ENCODE data around the gene SAMD4B.

DNA sequence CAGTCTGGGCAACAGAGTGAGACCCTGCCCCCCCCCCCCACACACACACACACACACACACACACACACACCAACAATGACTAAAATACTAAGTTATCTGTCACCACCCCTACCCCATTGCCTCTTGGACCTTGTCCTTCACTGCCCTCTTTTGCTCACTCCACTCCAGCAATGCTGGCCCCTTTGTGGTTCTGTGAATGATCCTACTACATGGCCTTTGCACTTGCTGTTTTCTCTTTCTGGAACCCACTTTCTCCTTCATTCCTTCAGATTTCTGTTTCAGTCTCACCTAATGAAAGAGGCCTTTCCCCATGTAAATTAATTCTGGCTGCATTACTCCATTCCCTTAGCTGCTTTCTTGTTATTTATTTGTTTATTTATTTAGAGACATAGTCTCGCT, 2.5 kb upstream of the SAMD4B start:
- TF ChIP-seq, protein P1, sequence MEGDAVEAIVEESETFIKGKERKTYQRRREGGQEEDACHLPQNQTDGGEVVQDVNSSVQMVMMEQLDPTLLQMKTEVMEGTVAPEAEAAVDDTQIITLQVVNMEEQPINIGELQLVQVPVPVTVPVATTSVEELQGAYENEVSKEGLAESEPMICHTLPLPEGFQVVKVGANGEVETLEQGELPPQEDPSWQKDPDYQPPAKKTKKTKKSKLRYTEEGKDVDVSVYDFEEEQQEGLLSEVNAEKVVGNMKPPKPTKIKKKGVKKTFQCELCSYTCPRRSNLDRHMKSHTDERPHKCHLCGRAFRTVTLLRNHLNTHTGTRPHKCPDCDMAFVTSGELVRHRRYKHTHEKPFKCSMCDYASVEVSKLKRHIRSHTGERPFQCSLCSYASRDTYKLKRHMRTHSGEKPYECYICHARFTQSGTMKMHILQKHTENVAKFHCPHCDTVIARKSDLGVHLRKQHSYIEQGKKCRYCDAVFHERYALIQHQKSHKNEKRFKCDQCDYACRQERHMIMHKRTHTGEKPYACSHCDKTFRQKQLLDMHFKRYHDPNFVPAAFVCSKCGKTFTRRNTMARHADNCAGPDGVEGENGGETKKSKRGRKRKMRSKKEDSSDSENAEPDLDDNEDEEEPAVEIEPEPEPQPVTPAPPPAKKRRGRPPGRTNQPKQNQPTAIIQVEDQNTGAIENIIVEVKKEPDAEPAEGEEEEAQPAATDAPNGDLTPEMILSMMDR (conservative IDR thresholded peaks at IDR 0.05) = no peak
- no peak for TF ChIP-seq EZH2 (IDR thresholded peaks at IDR 0.05; ENCODE audit: low read depth)
